H1 (cell line): ENCODE measurements around the gene C3. TPM values are rescaled to one million over a fixed set of nuclear protein-coding genes. Genes with fewer than 3 reads are reported as not detected.

Source experiments
- GTF2F1 ChIP-seq: IDR thresholded peaks from 2 replicates; pipeline ENCODE4 v1.6.1; 2012; ENCODE audit warnings: low read depth, low read length, improper control_type of control experiment, borderline replicate concordance
- JUN ChIP-seq: IDR thresholded peaks from 2 replicates; pipeline ENCODE4 v1.6.1; 2011; ENCODE audit warnings: low read depth, mild to moderate bottlenecking, improper control_type of control experiment, low read length
- MAFK ChIP-seq: IDR thresholded peaks from 2 replicates; pipeline ENCODE4 v1.6.1; 2012; ENCODE audit warnings: low read depth, mild to moderate bottlenecking, improper control_type of control experiment, low read length
- NRF1 ChIP-seq: IDR thresholded peaks from 2 replicates; pipeline ENCODE4 v1.6.1; 2011; ENCODE audit warnings: mild to moderate bottlenecking, low read depth, low read length, improper control_type of control experiment
- RBBP5 ChIP-seq: IDR thresholded peaks from 2 replicates; pipeline ENCODE4 v1.7.1; 2012; ENCODE audit warnings: low read depth, mild to moderate bottlenecking, inconsistent platforms, low read length, moderate library complexity, borderline replicate concordance
- RNF2 ChIP-seq: fragments of 200-900, 300-1000 bp; sonication (generic); IDR thresholded peaks from 2 replicates; pipeline ENCODE4 v1.7.1; 2016; ENCODE audit warnings: borderline replicate concordance, low read depth, mild to moderate bottlenecking, antibody characterized with exemption, low read length; ENCODE audit not compliant: poor library complexity, severe bottlenecking; ENCODE audit errors: missing control alignments
- SIN3A ChIP-seq, 2 experiments: IDR thresholded peaks in 1 of 2; conservative IDR thresholded peaks in 1 of 2; 2 replicates each; pipeline ENCODE4 v1.6.1; 2011 to 2012; ENCODE audit warnings: low read length in 2 of 2, improper control_type of control experiment in 1 of 2, low read depth in 1 of 2, mild to moderate bottlenecking in 1 of 2
- TBP ChIP-seq: IDR thresholded peaks from 2 replicates; pipeline ENCODE4 v1.6.1; 2011; ENCODE audit warnings: low read depth, low read length, improper control_type of control experiment
- ZNF274 ChIP-seq: IDR thresholded peaks from 2 replicates; pipeline ENCODE4 v1.7.0; 2012; ENCODE audit warnings: low read length, borderline replicate concordance; ENCODE audit errors: extremely low read depth
- polyA plus RNA-seq, 7 experiments: library from polyadenylated mRNA; depleted of rRNA in 3 of 7; stranded (reverse) in 5 of 7; unstranded in 2 of 7; fragments of >200 nt in 5 of 7; fragments of 200-250 nt in 2 of 7; gene quantifications; 1 replicate in 5 of 7; 2 replicates in 1 of 7; 4 replicates in 1 of 7; pipeline versions ENCODE4 v1.2.1 to v1.2.3, GENCODE V29; 2011 to 2013; ENCODE audit warnings: missing spikeins in 2 of 7, mixed read lengths in 2 of 7
- total RNA-seq: library from RNA; stranded (reverse); fragmentation: NEBNext Ultra II Directional; extraction: Animal tissue kit (Norgen Biotek cat#: 25700); gene quantifications from 2 replicates; pipeline ENCODE4 v1.2.1, GENCODE V29; 2021

The C3 gene
- total and polyA plus RNA-seq, 2 of the 8 experiments (the other 6 are each of a cell fraction or from before 2014, with no cell fraction given) = 6.4 to 12.8 TPM

DNA sequence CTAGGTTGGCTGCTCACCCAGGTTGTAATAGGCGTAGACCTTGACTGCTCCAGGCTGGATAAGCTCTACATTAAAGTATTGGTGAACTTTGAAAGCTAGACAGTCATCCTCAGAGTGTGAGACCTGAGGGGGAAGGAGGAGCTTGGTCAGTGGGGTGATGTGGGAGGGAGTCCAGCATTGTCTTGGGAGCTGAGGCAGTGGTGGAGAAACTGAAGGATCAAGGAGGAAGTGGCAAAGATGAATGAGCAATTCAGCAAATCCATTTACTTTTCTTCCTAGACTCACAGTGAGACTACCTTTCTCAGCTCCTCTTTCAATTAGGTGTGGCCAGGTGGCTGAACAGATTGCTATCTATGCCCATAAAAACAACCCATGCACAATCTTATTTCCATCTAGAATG lies 40.3 kb downstream of the C3 start (continued):
- TF ChIP-seq NRF1 = no peak
- TF ChIP-seq SIN3A (conservative IDR thresholded peaks at IDR 0.05 in 1 of 2, IDR thresholded peaks at IDR 0.05 in 1 of 2; ENCODE audit: low read depth in 1 of 2, low read length in 2 of 2) = no peak
- TF ChIP-seq MAFK = no peak
- TF ChIP-seq ZNF274 = no peak
- TF ChIP-seq RBBP5 = no peak
- TF ChIP-seq RNF2 = no peak
- no peak for TF ChIP-seq JUN
- no peak for TF ChIP-seq TBP
- no peak for TF ChIP-seq GTF2F1
